ENCODE measurements around the gene NDUFA8. TPM values are rescaled to one million over a fixed set of nuclear protein-coding genes. Genes with fewer than 3 reads are reported as not detected.

NDUFA8 gene
- total RNA-seq (10 to 100 TPM; 50.7 to 54.6 TPM), polyA plus RNA-seq (74.4 TPM)

GRCh38 chr9:122159026-122159924 is at the start of gene NDUFA8, which contains the start of gene MORN5:
NDUFA8 (minus strand) TSS chr9:122159779; CDS start chr9:122159677, 102 bp downstream.
MORN5 (plus strand) TSS chr9:122159908; CDS start chr9:122159973, 65 bp downstream.
- Histone ChIP-seq H3K27me3 (ENCODE audit: insufficient read depth, low read length, poor library complexity, severe bottlenecking) (no peaks in the 10 kb centered on the region), H3K27ac (ENCODE audit: low read depth, low read length) (peak within 1 kb of the TSS; percentile 91), H3K4me1 (ENCODE audit: insufficient read depth, low read length) (peaks cover 27% of the 10 kb centered on the region), H3K4me3 (ENCODE audit: low read length) (peak within 1 kb of the TSS; percentile 92), H3K9me3 (ENCODE audit: low read length) (no peaks in the 10 kb centered on the region), H3K36me3 (ENCODE audit: insufficient read depth, low read length) (no peaks in the 10 kb centered on the region)
- H3K36me3 Mint-ChIP-seq, result peaks cover 0 to 9% (median 7%) of the 10 kb centered on the region in 3 donors
- peak within 1 kb of the TSS; percentile 89 to 99 (median 97) for H3K27ac Mint-ChIP-seq
- ChIA-PET CTCF (interaction anchor here (1.1 to 2.2 kb wide), 5 partner anchors 14 to 191 kb away, joined by 3 to 9 read pairs (median 4); partner anchors contain the start of genes MRRF and RBM18), POLR2A (interaction anchor here (0.9 to 1.3 kb wide), 2 partner anchors 13 to 106 kb away, joined by 3 to 5 read pairs; partner anchors contain the start of genes MRRF and RBM18)
- H3K9me3 Mint-ChIP-seq, result peaks cover 0 to 8% (median 6%) of the 10 kb centered on the region in 5 donors
- peak within 1 kb of the TSS; percentile 93 to 100 (median 97) for H3K4me3 Mint-ChIP-seq
- peaks cover 8 to 26% of the 10 kb centered on the region in 2 donors for H3K27me3 Mint-ChIP-seq
- DNase-seq, result peak; percentile 93 to 98 (median 95)
- peaks cover 39 to 53% (median 46%) of the 10 kb centered on the region in 3 donors for H3K4me1 Mint-ChIP-seq

DNA sequence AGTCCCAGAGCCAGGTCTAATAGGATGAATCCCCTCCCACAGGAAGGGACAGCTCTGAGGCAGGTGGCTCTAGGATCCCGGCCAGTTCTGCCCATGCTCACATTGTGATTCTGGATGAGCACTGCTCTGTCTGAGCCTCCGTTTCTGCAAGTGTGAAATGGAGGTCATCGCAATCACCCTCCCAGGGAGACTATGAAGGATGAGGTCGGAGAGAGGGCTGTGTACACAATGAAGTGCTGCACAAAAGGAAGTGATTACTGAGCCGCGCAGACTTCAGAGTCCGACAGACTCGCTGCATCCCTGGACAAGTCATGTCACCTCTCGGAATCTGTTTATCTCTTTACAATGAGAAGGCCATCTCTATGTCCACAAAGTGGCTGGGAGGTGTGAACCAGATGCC is 47.5 kb upstream of the NDUFA8 start:
- Histone ChIP-seq H3K9me3 (ENCODE audit: low read length) (no peaks in the 10 kb centered on the region), H3K27me3 (ENCODE audit: insufficient read depth, low read length, poor library complexity, severe bottlenecking) (peaks cover 8% of the 10 kb centered on the region), H3K4me3 (ENCODE audit: low read length) (no peak overlapping the region), H3K36me3 (ENCODE audit: insufficient read depth, low read length) (no peaks in the 10 kb centered on the region), H3K4me1 (ENCODE audit: insufficient read depth, low read length) (no peaks in the 10 kb centered on the region), H3K27ac (ENCODE audit: low read depth, low read length) (no peak overlapping the region)
- POLR2A ChIA-PET, result no interaction called here
- Mint-ChIP-seq H3K4me1 (no peaks in the 10 kb centered on the region), H3K27ac (no peak overlapping the region), H3K36me3 (no peaks in the 10 kb centered on the region), H3K4me3 (no peak overlapping the region), H3K27me3 (peaks cover 22 to 42% of the 10 kb centered on the region in 2 donors), H3K9me3 (no peaks in the 10 kb centered on the region)
- CTCF ChIA-PET, result no interaction called here
- DNase-seq, result no peak

GRCh38 chr9:122206118-122207046 is 46.8 kb upstream of the NDUFA8 start:
- Histone ChIP-seq H3K27ac (ENCODE audit: low read depth, low read length) (no peak overlapping the region), H3K36me3 (ENCODE audit: insufficient read depth, low read length) (no peaks in the 10 kb centered on the region), H3K4me1 (ENCODE audit: insufficient read depth, low read length) (no peaks in the 10 kb centered on the region), H3K27me3 (ENCODE audit: insufficient read depth, low read length, poor library complexity, severe bottlenecking) (peaks cover 2% of the 10 kb centered on the region), H3K4me3 (ENCODE audit: low read length) (no peak overlapping the region), H3K9me3 (ENCODE audit: low read length) (no peaks in the 10 kb centered on the region)
- H3K36me3 Mint-ChIP-seq, result no peaks in the 10 kb centered on the region
- no peak for DNase-seq
- no peaks in the 10 kb centered on the region for H3K9me3 Mint-ChIP-seq
- no peaks in the 10 kb centered on the region for H3K4me1 Mint-ChIP-seq
- H3K4me3 Mint-ChIP-seq, result no peak overlapping the region
- H3K27ac Mint-ChIP-seq, result no peak overlapping the region
- POLR2A ChIA-PET, result no interaction called here
- CTCF ChIA-PET, result no interaction called here
- H3K27me3 Mint-ChIP-seq, result peaks cover 15 to 36% of the 10 kb centered on the region in 2 donors

DNA sequence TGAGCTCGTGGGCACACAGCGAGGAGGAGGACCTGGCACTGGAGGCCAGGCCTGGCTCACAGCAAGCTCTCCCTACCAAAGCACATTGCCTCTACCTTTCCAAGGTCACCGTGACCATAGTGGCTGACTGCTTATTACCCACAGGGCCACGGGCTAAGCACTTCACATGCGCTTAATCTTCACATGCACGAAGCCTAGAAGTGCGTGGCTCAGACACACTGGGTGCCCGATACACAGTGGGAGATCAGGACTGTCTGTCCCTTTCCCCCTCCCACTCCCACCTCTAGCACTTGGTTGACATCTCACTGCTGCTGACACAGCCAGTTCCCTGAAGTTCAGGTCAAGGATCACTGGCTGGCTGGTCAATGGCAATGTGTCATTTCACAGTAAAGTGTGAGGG is 45.6 kb upstream of the NDUFA8 start:
- H3K27me3 ChIP-seq (ENCODE audit: insufficient read depth, low read length, poor library complexity, severe bottlenecking), result no peaks in the 10 kb centered on the region
- no peak overlapping the region for H3K27ac ChIP-seq (ENCODE audit: low read depth, low read length)
- DNase-seq, result peak in 1 of 5 donors; percentile 4
- no peaks in the 10 kb centered on the region for H3K36me3 Mint-ChIP-seq
- H3K9me3 Mint-ChIP-seq, result no peaks in the 10 kb centered on the region
- H3K4me1 Mint-ChIP-seq, result no peaks in the 10 kb centered on the region
- H3K9me3 ChIP-seq (ENCODE audit: low read length), result no peaks in the 10 kb centered on the region
- CTCF ChIA-PET, result no interaction called here
- H3K27ac Mint-ChIP-seq, result no peak overlapping the region
- no peak overlapping the region for H3K4me3 ChIP-seq (ENCODE audit: low read length)
- POLR2A ChIA-PET, result no interaction called here
- H3K36me3 ChIP-seq (ENCODE audit: insufficient read depth, low read length), result no peaks in the 10 kb centered on the region
- H3K27me3 Mint-ChIP-seq, result peaks cover 13 to 25% of the 10 kb centered on the region in 2 donors
- H3K4me1 ChIP-seq (ENCODE audit: insufficient read depth, low read length), result no peaks in the 10 kb centered on the region
- no peak overlapping the region for H3K4me3 Mint-ChIP-seq

DNA sequence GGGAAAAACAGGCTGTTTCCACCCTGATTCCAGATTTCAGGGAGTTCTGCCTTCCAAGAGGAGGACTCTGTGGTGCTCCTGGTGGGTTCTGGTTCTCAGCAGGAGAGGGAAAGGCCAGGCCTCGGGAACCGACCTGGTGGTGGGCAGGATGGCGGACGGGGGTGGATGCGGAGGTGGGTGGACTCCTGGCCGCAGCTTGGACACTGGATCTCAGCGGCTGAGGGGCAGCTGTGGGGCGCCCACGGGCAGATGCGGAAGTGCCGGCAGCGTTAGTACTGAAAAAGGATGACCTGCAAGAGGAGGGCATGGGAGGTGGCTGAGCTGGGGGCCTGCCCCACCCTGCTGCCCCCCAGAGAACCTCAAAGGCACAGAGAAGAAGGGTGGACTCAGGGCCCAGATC is 44.9 kb upstream of the NDUFA8 start:
- no peaks in the 10 kb centered on the region for H3K36me3 Mint-ChIP-seq
- no peaks in the 10 kb centered on the region for H3K9me3 ChIP-seq (ENCODE audit: low read length)
- ChIA-PET CTCF (no interaction called here), POLR2A (no interaction called here)
- H3K27me3 ChIP-seq (ENCODE audit: insufficient read depth, low read length, poor library complexity, severe bottlenecking), result no peaks in the 10 kb centered on the region
- H3K27ac Mint-ChIP-seq, result no peak overlapping the region
- no peaks in the 10 kb centered on the region for H3K36me3 ChIP-seq (ENCODE audit: insufficient read depth, low read length)
- H3K27ac ChIP-seq (ENCODE audit: low read depth, low read length), result no peak overlapping the region
- H3K4me1 ChIP-seq (ENCODE audit: insufficient read depth, low read length), result no peaks in the 10 kb centered on the region
- H3K9me3 Mint-ChIP-seq, result no peaks in the 10 kb centered on the region
- DNase-seq, result peak in 1 of 5 donors; percentile 16
- no peaks in the 10 kb centered on the region for H3K4me1 Mint-ChIP-seq
- H3K4me3 ChIP-seq (ENCODE audit: low read length), result no peak overlapping the region
- no peak overlapping the region for H3K4me3 Mint-ChIP-seq
- peaks cover 9 to 24% of the 10 kb centered on the region in 2 donors for H3K27me3 Mint-ChIP-seq

- H3K4me3 Mint-ChIP-seq, result peak overlapping the region in 1 of 7 donors; percentile 15
- no peak overlapping the region for H3K27ac ChIP-seq (ENCODE audit: low read depth, low read length)
- CTCF ChIA-PET, result no interaction called here
Measured at GRCh38 chr9:122204055-122204454, 44.5 kb upstream of the NDUFA8 start.

DNA sequence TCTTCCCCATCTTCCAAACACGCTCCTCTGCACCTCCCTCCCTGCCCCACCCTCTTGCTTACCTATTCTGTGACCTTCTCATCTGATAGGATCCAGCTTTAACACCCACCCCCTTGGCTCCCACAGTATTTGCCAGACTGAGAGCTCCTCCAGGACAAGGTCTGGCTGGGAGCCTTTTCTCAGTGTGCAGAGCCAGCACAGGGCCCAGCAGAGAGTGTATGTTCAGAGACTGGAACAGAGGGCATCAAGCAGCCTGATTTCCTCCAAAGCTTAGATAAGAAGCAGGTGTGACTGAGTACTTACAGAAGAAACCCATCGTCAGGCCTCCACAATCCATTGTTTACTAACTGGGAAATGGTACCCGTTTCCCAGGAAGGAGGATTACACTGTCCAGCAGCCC is 42.5 kb upstream of the NDUFA8 start:
- Mint-ChIP-seq H3K9me3 (no peaks in the 10 kb centered on the region), H3K36me3 (no peaks in the 10 kb centered on the region), H3K27me3 (peaks cover 4 to 14% of the 10 kb centered on the region in 2 donors), H3K4me1 (no peaks in the 10 kb centered on the region), H3K4me3 (no peak overlapping the region), H3K27ac (no peak overlapping the region)
- H3K9me3 ChIP-seq (ENCODE audit: low read length), result no peaks in the 10 kb centered on the region
- CTCF ChIA-PET, result no interaction called here
- H3K4me3 ChIP-seq (ENCODE audit: low read length), result no peak overlapping the region
- no peaks in the 10 kb centered on the region for H3K27me3 ChIP-seq (ENCODE audit: insufficient read depth, low read length, poor library complexity, severe bottlenecking)
- no peak overlapping the region for H3K27ac ChIP-seq (ENCODE audit: low read depth, low read length)
- no peaks in the 10 kb centered on the region for H3K4me1 ChIP-seq (ENCODE audit: insufficient read depth, low read length)
- no peak for DNase-seq
- H3K36me3 ChIP-seq (ENCODE audit: insufficient read depth, low read length), result no peaks in the 10 kb centered on the region
- POLR2A ChIA-PET, result no interaction called here

More at GRCh38 chr9:122204055-122204454, 44.5 kb upstream of the NDUFA8 start:
- H3K9me3 ChIP-seq (ENCODE audit: low read length), result no peaks in the 10 kb centered on the region
- no peaks in the 10 kb centered on the region for H3K27me3 ChIP-seq (ENCODE audit: insufficient read depth, low read length, poor library complexity, severe bottlenecking)
- peak in 1 of 5 donors; percentile 4 for DNase-seq
- H3K4me3 ChIP-seq (ENCODE audit: low read length), result no peak overlapping the region
- POLR2A ChIA-PET, result no interaction called here
- no peak overlapping the region for H3K27ac Mint-ChIP-seq
- H3K36me3 Mint-ChIP-seq, result no peaks in the 10 kb centered on the region
- no peaks in the 10 kb centered on the region for H3K9me3 Mint-ChIP-seq
- H3K4me1 ChIP-seq (ENCODE audit: insufficient read depth, low read length), result no peaks in the 10 kb centered on the region
- no peaks in the 10 kb centered on the region for H3K4me1 Mint-ChIP-seq
- peaks cover 9 to 21% of the 10 kb centered on the region in 2 donors for H3K27me3 Mint-ChIP-seq
- no peaks in the 10 kb centered on the region for H3K36me3 ChIP-seq (ENCODE audit: insufficient read depth, low read length)
